Central memory CD8-positive, alpha-beta T cell (primary cell): ENCODE results near the gene TMEM42.

ENCODE experiments used
- ATAC-seq: fragments of 150-1000 bp; cut with Tn5 transposase; replicated peaks from 2 replicates; pipeline ENCODE4 v1.10.0; 2022; ENCODE audit warnings: mild to moderate bottlenecking, moderate FRiP score, moderate number of reproducible peaks; ENCODE audit not compliant: poor library complexity, severe bottlenecking; ENCODE audit errors: extremely low read depth
- DNase-seq, 2 donors: peaks; one replicate each; pipeline ENCODE4 v3.0.0; 2021; ENCODE audit warnings: low spot score in 2 of 2
- H3K27ac Mint-ChIP-seq: one replicate; pipeline ENCODE4 v1.8.0; 2022; ENCODE audit warnings: low read depth, mild to moderate bottlenecking, moderate library complexity, mixed read lengths
- H3K27me3 Mint-ChIP-seq: one replicate; pipeline ENCODE4 v1.8.0; 2022; ENCODE audit warnings: mixed read lengths
- H3K36me3 Mint-ChIP-seq: one replicate; pipeline ENCODE4 v1.8.0; 2022; ENCODE audit warnings: mild to moderate bottlenecking, moderate library complexity, mixed read lengths; ENCODE audit not compliant: insufficient read depth
- H3K4me1 Mint-ChIP-seq: one replicate; pipeline ENCODE4 v1.8.0; 2022; ENCODE audit warnings: mixed read lengths
- H3K4me3 Mint-ChIP-seq: one replicate; pipeline ENCODE4 v1.8.0; 2022; ENCODE audit warnings: mild to moderate bottlenecking, moderate library complexity, mixed read lengths
- H3K9me3 Mint-ChIP-seq: one replicate; pipeline ENCODE4 v1.8.0; 2022; ENCODE audit warnings: mixed read lengths

Gene TMEM42

GRCh38 chr3:44903314-44903713 is 41.6 kb downstream of the TMEM42 start:
- H3K27me3 Mint-ChIP-seq = peaks cover 71% of the 10 kb centered on the region

GRCh38 chr3:44903751-44904150 is 42.0 kb downstream of the TMEM42 start:
- DNase-seq = no peak
- no peak overlapping the region for H3K27ac Mint-ChIP-seq
- H3K4me3 Mint-ChIP-seq = no peak overlapping the region
- no peaks in the 10 kb centered on the region for H3K36me3 Mint-ChIP-seq
- H3K27me3 Mint-ChIP-seq = peaks cover 73% of the 10 kb centered on the region
- H3K4me1 Mint-ChIP-seq = no peaks in the 10 kb centered on the region
- no peak for ATAC-seq
- H3K9me3 Mint-ChIP-seq = no peaks in the 10 kb centered on the region

More at GRCh38 chr3:44903314-44903713, 41.6 kb downstream of the TMEM42 start:
- H3K36me3 Mint-ChIP-seq = no peaks in the 10 kb centered on the region
- H3K9me3 Mint-ChIP-seq = no peaks in the 10 kb centered on the region
- H3K4me3 Mint-ChIP-seq = no peak overlapping the region
- ATAC-seq (no peak), DNase-seq (no peak)
- no peaks in the 10 kb centered on the region for H3K4me1 Mint-ChIP-seq
- no peak overlapping the region for H3K27ac Mint-ChIP-seq

GRCh38 chr3:44905446-44906157 is 43.9 kb downstream of the TMEM42 start:
- Mint-ChIP-seq H3K27ac (no peak overlapping the region), H3K4me3 (no peak overlapping the region), H3K27me3 (peaks cover 68% of the 10 kb centered on the region), H3K36me3 (no peaks in the 10 kb centered on the region), H3K9me3 (no peaks in the 10 kb centered on the region), H3K4me1 (no peaks in the 10 kb centered on the region)
- ATAC-seq = no peak
- DNase-seq = no peak

- Mint-ChIP-seq H3K4me1 (no peaks in the 10 kb centered on the region), H3K4me3 (no peak overlapping the region), H3K9me3 (no peaks in the 10 kb centered on the region), H3K27ac (no peak overlapping the region), H3K36me3 (no peaks in the 10 kb centered on the region), H3K27me3 (peaks cover 58% of the 10 kb centered on the region)
- ATAC-seq (no peak), DNase-seq (no peak)
Observed at GRCh38 chr3:44906997-44907396, 45.3 kb downstream of the TMEM42 start.

- no peaks in the 10 kb centered on the region for H3K4me1 Mint-ChIP-seq
- no peak overlapping the region for H3K27ac Mint-ChIP-seq
- H3K27me3 Mint-ChIP-seq = peaks cover 53% of the 10 kb centered on the region
- DNase-seq = no peak
- H3K4me3 Mint-ChIP-seq = no peak overlapping the region
- no peak for ATAC-seq
- H3K36me3 Mint-ChIP-seq = no peaks in the 10 kb centered on the region
- no peaks in the 10 kb centered on the region for H3K9me3 Mint-ChIP-seq
Observed at GRCh38 chr3:44907612-44908011, 45.9 kb downstream of the TMEM42 start.

GRCh38 chr3:44909063-44909462 is 47.4 kb downstream of the TMEM42 start:
- Mint-ChIP-seq H3K27ac (no peak overlapping the region), H3K36me3 (peaks cover under 1% of the 10 kb centered on the region), H3K4me3 (no peak overlapping the region), H3K27me3 (peaks cover 47% of the 10 kb centered on the region), H3K9me3 (no peaks in the 10 kb centered on the region), H3K4me1 (no peaks in the 10 kb centered on the region)
- ATAC-seq = no peak
- DNase-seq = no peak

- Mint-ChIP-seq H3K36me3 (peaks cover 3% of the 10 kb centered on the region), H3K9me3 (no peaks in the 10 kb centered on the region), H3K4me3 (no peak overlapping the region), H3K27me3 (peaks cover 41% of the 10 kb centered on the region), H3K27ac (no peak overlapping the region), H3K4me1 (no peaks in the 10 kb centered on the region)
- ATAC-seq (no peak), DNase-seq (no peak)
Observed at GRCh38 chr3:44910693-44911092, 49.0 kb downstream of the TMEM42 start.

- ATAC-seq (peak; percentile 49), DNase-seq (peak; percentile 31 to 47)
- no peak overlapping the region for H3K4me3 Mint-ChIP-seq
- no peak overlapping the region for H3K27ac Mint-ChIP-seq
- peaks cover 3% of the 10 kb centered on the region for H3K36me3 Mint-ChIP-seq
- H3K9me3 Mint-ChIP-seq = no peaks in the 10 kb centered on the region
- H3K27me3 Mint-ChIP-seq = peaks cover 13% of the 10 kb centered on the region
- no peaks in the 10 kb centered on the region for H3K4me1 Mint-ChIP-seq
Observed at GRCh38 chr3:44913868-44914468, 52.3 kb downstream of the TMEM42 start.

- DNase-seq (no peak), ATAC-seq (no peak)
- H3K27ac Mint-ChIP-seq = no peak overlapping the region
Observed at GRCh38 chr3:44914936-44915335, 53.2 kb downstream of the TMEM42 start.

More at GRCh38 chr3:44914936-44915335, 53.2 kb downstream of the TMEM42 start:
- peaks cover 6% of the 10 kb centered on the region for H3K27me3 Mint-ChIP-seq
- no peaks in the 10 kb centered on the region for H3K4me1 Mint-ChIP-seq
- H3K4me3 Mint-ChIP-seq = no peak overlapping the region
- peaks cover 3% of the 10 kb centered on the region for H3K36me3 Mint-ChIP-seq
- no peaks in the 10 kb centered on the region for H3K9me3 Mint-ChIP-seq
